Prostate gland (tissue), 2 donors: ENCODE results near the gene PCDH8.

Source experiments
- CTCF ChIP-seq, 4 experiments: fragments of 200-600 bp in 2 of 4; fragments of 450-650 bp in 2 of 4; sonication (generic) in 2 of 4; IDR thresholded peaks; 1 replicate in 3 of 4; 2 replicates in 1 of 4; pipeline ENCODE4 v1.5.1; 2016 to 2019; ENCODE audit warnings: antibody characterized with exemption in 4 of 4, mild to moderate bottlenecking in 2 of 4, moderate library complexity in 2 of 4
- POLR2AphosphoS5 ChIP-seq: sonication (generic); formaldehyde crosslinking; IDR thresholded peaks from one replicate; pipeline ENCODE4 v1.6.1; 2017; ENCODE audit warnings: antibody characterized with exemption

- TF ChIP-seq CTCF (IDR thresholded peaks at IDR 0.05): no peak
- no peak for TF ChIP-seq POLR2AphosphoS5
Measured at GRCh38 chr13:52870143-52870542, 21.7 kb upstream of the PCDH8 start.
